ENCODE data around the gene DPYD. TPM values are rescaled to one million over a fixed set of nuclear protein-coding genes. Genes with fewer than 3 reads are reported as not detected.

DPYD gene
- total RNA-seq, 1 donor from 2014 or later, result 12.8 TPM

GRCh38 chr1:97784661-97785060 lies 136.2 kb downstream of the DPYD start:
- no peaks in the 10 kb centered on the region for H3K9me3 Mint-ChIP-seq (ENCODE audit: unreplicated experiment)
- H3K4me3 Mint-ChIP-seq (ENCODE audit: unreplicated experiment), result no peak overlapping the region
- DNase-seq, result no peak
- peaks cover 1% of the 10 kb centered on the region for H3K4me1 Mint-ChIP-seq (ENCODE audit: low read depth, unreplicated experiment)
- H3K36me3 Mint-ChIP-seq (ENCODE audit: unreplicated experiment), result no peaks in the 10 kb centered on the region
- no peak overlapping the region for H3K27ac Mint-ChIP-seq (ENCODE audit: unreplicated experiment)
- TF ChIP-seq, protein P1, sequence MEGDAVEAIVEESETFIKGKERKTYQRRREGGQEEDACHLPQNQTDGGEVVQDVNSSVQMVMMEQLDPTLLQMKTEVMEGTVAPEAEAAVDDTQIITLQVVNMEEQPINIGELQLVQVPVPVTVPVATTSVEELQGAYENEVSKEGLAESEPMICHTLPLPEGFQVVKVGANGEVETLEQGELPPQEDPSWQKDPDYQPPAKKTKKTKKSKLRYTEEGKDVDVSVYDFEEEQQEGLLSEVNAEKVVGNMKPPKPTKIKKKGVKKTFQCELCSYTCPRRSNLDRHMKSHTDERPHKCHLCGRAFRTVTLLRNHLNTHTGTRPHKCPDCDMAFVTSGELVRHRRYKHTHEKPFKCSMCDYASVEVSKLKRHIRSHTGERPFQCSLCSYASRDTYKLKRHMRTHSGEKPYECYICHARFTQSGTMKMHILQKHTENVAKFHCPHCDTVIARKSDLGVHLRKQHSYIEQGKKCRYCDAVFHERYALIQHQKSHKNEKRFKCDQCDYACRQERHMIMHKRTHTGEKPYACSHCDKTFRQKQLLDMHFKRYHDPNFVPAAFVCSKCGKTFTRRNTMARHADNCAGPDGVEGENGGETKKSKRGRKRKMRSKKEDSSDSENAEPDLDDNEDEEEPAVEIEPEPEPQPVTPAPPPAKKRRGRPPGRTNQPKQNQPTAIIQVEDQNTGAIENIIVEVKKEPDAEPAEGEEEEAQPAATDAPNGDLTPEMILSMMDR (IDR thresholded peaks at IDR 0.05; ENCODE audit: partially characterized antibody, unreplicated experiment), result no peak
- H3K27me3 Mint-ChIP-seq (ENCODE audit: unreplicated experiment), result no peaks in the 10 kb centered on the region

DNA sequence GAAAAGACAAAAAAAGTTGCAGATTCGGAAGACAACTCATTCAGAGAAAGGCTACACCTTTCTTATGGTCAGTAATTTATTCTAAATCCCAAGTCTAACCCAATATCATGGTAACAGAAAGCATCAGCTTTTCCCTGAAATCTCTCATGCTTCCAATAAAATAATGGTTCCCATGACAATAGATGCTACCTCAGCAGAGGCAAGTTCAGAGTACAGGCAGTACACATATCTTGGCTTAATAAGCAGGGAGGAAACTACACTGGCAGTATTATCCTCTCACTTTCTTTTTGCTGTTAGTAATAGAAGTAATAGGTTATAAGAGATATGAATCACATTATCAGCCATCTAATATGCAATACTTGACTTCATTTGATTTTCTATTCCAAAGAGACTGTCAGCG lies 137.1 kb downstream of the DPYD start:
- peaks cover 1% of the 10 kb centered on the region for H3K4me1 Mint-ChIP-seq (ENCODE audit: low read depth, unreplicated experiment)
- TF ChIP-seq, protein P1 (IDR thresholded peaks at IDR 0.05; ENCODE audit: partially characterized antibody, unreplicated experiment), result no peak
- no peak overlapping the region for H3K27ac Mint-ChIP-seq (ENCODE audit: unreplicated experiment)
- H3K9me3 Mint-ChIP-seq (ENCODE audit: unreplicated experiment), result no peaks in the 10 kb centered on the region
- H3K27me3 Mint-ChIP-seq (ENCODE audit: unreplicated experiment), result no peaks in the 10 kb centered on the region
- no peak for DNase-seq
- no peak overlapping the region for H3K4me3 Mint-ChIP-seq (ENCODE audit: unreplicated experiment)
- no peaks in the 10 kb centered on the region for H3K36me3 Mint-ChIP-seq (ENCODE audit: unreplicated experiment)

DNA sequence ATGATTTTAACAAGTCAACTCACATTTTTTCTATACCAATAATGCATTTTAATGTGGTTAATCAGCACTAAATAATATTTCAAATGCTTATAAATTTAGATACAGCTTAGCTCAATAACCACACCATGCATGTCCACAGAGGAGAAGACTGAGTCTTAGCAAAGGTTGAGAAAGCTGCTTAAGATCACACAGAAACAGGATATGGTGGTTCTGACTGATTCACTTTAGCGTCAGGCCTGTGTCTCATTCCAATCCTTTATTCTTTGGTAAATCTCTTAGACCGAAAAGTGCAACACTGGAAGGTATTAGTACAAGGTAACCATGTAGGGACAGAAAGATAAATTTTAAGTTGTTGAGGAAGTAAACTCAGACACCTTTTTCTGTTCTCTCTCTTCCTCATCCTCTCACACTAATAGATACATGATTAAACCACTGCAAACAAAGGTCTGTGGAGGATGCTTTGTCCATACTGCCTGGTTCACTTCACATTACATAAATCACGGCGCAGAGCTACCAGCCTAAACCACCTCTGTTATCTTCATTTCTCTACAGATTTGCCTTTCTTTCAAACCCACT lies 139.0 kb downstream of the DPYD start:
- TF ChIP-seq, protein P1 (IDR thresholded peaks at IDR 0.05; ENCODE audit: partially characterized antibody, unreplicated experiment), result no peak
- no peaks in the 10 kb centered on the region for H3K27me3 Mint-ChIP-seq (ENCODE audit: unreplicated experiment)

DNA sequence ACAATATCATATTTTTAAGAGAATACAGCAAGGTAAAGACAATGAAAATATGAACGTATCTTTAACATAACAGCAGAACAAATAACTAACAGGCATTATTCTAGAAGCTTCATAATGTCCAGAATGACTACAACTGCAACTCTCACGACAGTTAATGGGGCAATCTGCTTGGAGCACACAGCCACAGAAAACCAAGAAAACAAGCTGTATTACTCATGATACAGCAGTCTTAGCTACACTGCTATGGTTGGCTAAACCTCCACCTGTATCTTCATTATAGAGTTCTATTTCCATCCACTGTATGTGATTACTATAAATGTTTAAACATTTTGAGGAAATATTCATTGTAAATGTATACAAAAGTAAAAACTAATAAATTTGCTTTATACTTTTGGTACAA lies 139.9 kb downstream of the DPYD start:
- no peaks in the 10 kb centered on the region for H3K27me3 Mint-ChIP-seq (ENCODE audit: unreplicated experiment)
- H3K4me1 Mint-ChIP-seq (ENCODE audit: low read depth, unreplicated experiment), result peaks cover 1% of the 10 kb centered on the region
- H3K4me3 Mint-ChIP-seq (ENCODE audit: unreplicated experiment), result no peak overlapping the region
- no peak for DNase-seq
- H3K36me3 Mint-ChIP-seq (ENCODE audit: unreplicated experiment), result no peaks in the 10 kb centered on the region
- H3K27ac Mint-ChIP-seq (ENCODE audit: unreplicated experiment), result no peak overlapping the region
- H3K9me3 Mint-ChIP-seq (ENCODE audit: unreplicated experiment), result no peaks in the 10 kb centered on the region
- TF ChIP-seq, protein P1 (IDR thresholded peaks at IDR 0.05; ENCODE audit: partially characterized antibody, unreplicated experiment), result no peak

More for the DNA sequence above, 139.0 kb downstream of the DPYD start:
- no peaks in the 10 kb centered on the region for H3K36me3 Mint-ChIP-seq (ENCODE audit: unreplicated experiment)
- DNase-seq, result no peak
- no peak overlapping the region for H3K27ac Mint-ChIP-seq (ENCODE audit: unreplicated experiment)
- peaks cover 1% of the 10 kb centered on the region for H3K4me1 Mint-ChIP-seq (ENCODE audit: low read depth, unreplicated experiment)
- H3K4me3 Mint-ChIP-seq (ENCODE audit: unreplicated experiment), result no peak overlapping the region
- no peaks in the 10 kb centered on the region for H3K9me3 Mint-ChIP-seq (ENCODE audit: unreplicated experiment)

GRCh38 chr1:97778718-97779117 lies 142.1 kb downstream of the DPYD start:
- Mint-ChIP-seq H3K27me3 (ENCODE audit: unreplicated experiment) (no peaks in the 10 kb centered on the region), H3K4me3 (ENCODE audit: unreplicated experiment) (no peak overlapping the region), H3K27ac (ENCODE audit: unreplicated experiment) (no peak overlapping the region), H3K36me3 (ENCODE audit: unreplicated experiment) (no peaks in the 10 kb centered on the region), H3K4me1 (ENCODE audit: low read depth, unreplicated experiment) (peaks cover 1% of the 10 kb centered on the region), H3K9me3 (ENCODE audit: unreplicated experiment) (no peaks in the 10 kb centered on the region)
- no peak for DNase-seq
- TF ChIP-seq, protein P1 (IDR thresholded peaks at IDR 0.05; ENCODE audit: partially characterized antibody, unreplicated experiment), result no peak

All from glutamatergic neuron (in vitro differentiated cells).